Activated T-cell treated with anti-CD3 and anti-CD28 coated beads, Interleukin-2, amount 50 U/mL, for 4 hours (primary cell): ENCODE results near the gene MERTK. TPM values are rescaled to one million over a fixed set of nuclear protein-coding genes. Genes with fewer than 3 reads are reported as not detected.
A peak's percentile ranks its signal among the peaks of the same experiment; 100 is the strongest.
"Not testable (repeated sequence)": the region's sequence is repeated elsewhere in the genome, so short reads cannot be mapped to it uniquely, and the experiment has no call there.

Experiments
- ATAC-seq, 2 donors: fragments of 200-7000 bp; cut with Tn5 transposase; one replicate each; pipeline ENCODE4 v1.10.0; 2021
- DNase-seq: peaks from one replicate; pipeline ENCODE4 v3.0.0-alpha.2; 2020
- H3K27me3 Mint-ChIP-seq: one replicate; pipeline ENCODE4 v1.8.0; 2021; ENCODE audit warnings: low read depth, mixed read lengths
- H3K36me3 Mint-ChIP-seq: one replicate; pipeline ENCODE4 v1.8.0; 2022; ENCODE audit warnings: mixed read lengths; ENCODE audit not compliant: insufficient read depth
- H3K4me1 Mint-ChIP-seq: one replicate; pipeline ENCODE4 v1.8.0; 2021; ENCODE audit warnings: low read depth, mixed read lengths
- H3K4me3 Mint-ChIP-seq: one replicate; pipeline ENCODE4 v1.8.0; 2021; ENCODE audit warnings: mild to moderate bottlenecking, moderate library complexity, mixed read lengths
- H3K9me3 Mint-ChIP-seq: one replicate; pipeline ENCODE4 v1.8.0; 2021; ENCODE audit warnings: mixed read lengths
- total RNA-seq, 3 donors: library from RNA; stranded (reverse); gene quantifications; one replicate each; pipeline ENCODE4 v1.2.1, GENCODE V29; 2021

MERTK gene
- total RNA-seq, 3 donors from 2014 or later: 0.42 to 0.87 (median 0.63) TPM

DNA sequence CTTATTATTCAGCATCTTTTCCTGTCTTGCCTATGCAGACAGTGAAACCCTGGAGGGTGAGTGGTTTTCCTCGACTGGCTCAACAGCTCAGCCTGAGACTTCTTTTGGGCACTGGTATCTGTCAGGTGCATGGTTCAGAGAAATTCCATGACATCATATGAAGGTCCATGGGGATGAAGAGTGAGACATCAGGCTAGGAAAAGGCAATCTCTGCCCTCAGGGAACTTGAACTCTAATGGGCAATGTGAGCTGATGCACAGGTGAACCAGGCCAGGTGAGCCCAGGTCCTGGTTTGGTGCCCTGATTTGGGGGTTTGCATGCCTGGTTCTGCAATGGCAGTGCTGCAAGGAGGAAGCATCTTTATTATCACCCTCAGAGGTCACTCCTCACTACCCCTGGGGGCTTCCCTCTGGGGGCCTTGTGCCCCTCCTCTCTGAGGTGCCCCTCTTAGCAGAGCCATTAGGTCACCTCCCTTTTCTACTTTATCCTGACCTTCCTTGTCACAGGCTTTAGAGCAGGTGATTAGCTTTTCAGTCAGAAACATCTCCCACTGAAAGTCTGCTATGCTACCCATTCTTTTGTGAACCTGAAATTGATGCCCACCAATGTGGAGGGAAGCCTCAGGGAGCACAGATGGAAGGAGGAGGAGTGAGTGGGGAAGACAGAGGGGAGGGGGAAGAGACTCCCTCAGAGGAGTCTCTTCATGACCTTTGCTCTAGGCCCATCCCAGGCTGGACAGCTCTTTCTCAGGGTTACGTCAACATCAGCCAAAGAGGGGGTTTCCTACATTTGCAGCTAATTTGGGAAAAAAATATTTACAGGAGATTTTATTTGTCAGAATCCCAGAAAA, 47.3 kb downstream of the MERTK start:
- DNase-seq (no peak), ATAC-seq (no peak)
- H3K27me3 Mint-ChIP-seq: peaks cover 4% of the 10 kb centered on the region
- H3K4me3 Mint-ChIP-seq: no peak overlapping the region
- no peaks in the 10 kb centered on the region for H3K9me3 Mint-ChIP-seq
- H3K4me1 Mint-ChIP-seq: no peaks in the 10 kb centered on the region
- H3K36me3 Mint-ChIP-seq: no peaks in the 10 kb centered on the region

DNA sequence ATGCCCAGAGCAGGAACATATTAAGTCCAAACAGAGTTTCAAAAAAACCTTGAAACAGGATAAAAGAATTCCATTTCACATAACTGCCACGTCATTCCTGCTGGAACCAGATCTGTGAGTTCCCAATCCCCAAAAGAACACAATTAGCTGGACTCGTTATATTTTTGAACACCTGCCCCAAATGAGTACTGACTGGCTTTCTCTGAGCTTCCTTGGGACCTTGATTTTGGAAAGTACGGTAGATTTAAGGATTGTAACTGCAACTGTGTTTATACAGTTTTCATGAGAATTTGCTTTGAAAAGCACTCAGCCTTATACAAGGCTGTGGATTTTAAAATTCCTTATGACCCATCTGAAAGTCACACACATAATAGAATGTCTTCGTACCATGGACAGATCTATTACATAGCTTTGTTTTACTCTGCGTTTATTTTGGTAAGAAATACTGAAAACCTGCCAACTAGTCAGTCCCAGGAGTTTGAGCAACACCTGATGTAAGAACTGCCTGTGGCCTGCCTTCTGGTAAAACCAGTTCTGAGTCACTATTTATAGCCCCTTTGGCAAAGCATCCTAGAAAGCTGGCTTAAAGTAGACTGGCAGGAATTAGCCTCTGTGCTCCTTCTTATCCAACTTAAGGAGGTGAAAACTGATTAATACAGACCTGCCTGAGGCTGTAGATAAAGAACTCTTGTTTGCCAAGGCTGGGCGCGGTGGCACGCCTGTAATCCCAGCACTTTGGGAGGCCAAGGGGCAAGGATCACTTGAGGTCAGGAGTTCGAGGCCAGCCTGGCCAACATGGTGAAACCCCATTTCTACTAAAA, 48.1 kb downstream of the MERTK start:
- DNase-seq (no peak), ATAC-seq (no peak)
- Mint-ChIP-seq H3K9me3 (no peaks in the 10 kb centered on the region), H3K36me3 (no peaks in the 10 kb centered on the region), H3K4me3 (no peak overlapping the region), H3K27me3 (peaks cover 3% of the 10 kb centered on the region), H3K4me1 (no peaks in the 10 kb centered on the region)

DNA sequence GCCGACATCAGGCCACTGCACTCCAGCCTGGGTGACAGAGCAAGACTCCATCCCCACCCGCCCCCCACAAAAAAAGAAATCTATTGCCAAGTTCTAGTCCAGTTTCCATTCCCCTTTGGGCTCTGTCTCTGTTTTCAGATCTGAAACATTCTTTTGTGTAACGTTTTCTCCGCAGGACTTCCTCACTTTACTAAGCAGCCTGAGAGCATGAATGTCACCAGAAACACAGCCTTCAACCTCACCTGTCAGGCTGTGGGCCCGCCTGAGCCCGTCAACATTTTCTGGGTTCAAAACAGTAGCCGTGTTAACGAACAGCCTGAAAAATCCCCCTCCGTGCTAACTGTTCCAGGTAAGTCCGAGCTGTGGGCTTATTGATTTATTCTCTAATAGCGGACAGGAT, 48.8 kb downstream of the MERTK start:
- no peak for DNase-seq
- no peak overlapping the region for H3K4me3 Mint-ChIP-seq
- no peaks in the 10 kb centered on the region for H3K4me1 Mint-ChIP-seq
- ATAC-seq: no peak
- no peaks in the 10 kb centered on the region for H3K36me3 Mint-ChIP-seq
- no peaks in the 10 kb centered on the region for H3K9me3 Mint-ChIP-seq
- H3K27me3 Mint-ChIP-seq: no peaks in the 10 kb centered on the region

DNA sequence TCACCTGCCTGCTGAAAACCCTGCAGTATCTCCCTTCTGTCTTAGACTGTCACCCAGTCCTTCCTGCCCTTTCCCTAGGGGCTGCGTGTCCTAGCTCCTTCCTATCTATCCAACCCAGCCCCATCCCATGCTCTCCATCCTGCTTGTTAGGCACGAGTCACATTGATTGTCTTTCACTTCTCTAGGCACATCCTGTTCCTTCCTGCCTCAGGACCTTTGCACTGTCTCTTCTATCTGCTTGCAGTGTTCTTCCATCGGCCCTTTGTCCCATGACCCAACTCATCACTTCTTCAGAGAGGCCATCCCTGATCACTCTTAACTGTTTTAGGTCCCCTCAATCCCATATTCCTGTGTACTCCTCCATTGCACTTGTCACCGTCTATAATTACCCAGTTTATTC, 50.4 kb downstream of the MERTK start:
- ATAC-seq: no peak
- H3K9me3 Mint-ChIP-seq: no peaks in the 10 kb centered on the region
- H3K27me3 Mint-ChIP-seq: peaks cover 6% of the 10 kb centered on the region
- H3K4me1 Mint-ChIP-seq: no peaks in the 10 kb centered on the region
- H3K36me3 Mint-ChIP-seq: no peaks in the 10 kb centered on the region
- no peak overlapping the region for H3K4me3 Mint-ChIP-seq
- no peak for DNase-seq

DNA sequence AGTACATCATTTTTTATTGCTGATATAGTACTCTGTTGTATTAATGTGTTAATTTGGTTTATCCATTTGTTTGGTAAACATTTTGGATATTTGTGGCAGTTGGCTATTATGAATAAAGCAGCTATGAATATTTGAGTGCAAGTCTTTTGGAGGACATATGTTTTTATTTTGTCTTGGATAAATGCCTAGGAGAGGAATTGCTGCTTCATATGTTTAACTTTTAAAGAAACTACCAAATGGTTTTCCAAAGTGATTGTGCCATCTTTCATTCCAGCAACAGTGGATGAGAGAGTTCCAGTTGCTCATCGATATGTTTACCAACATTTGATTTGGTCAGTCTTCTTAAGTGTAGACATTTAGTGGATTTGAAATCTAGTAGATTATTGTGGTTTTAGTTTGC, 51.8 kb downstream of the MERTK start:
- peaks cover 9% of the 10 kb centered on the region for H3K27me3 Mint-ChIP-seq
- H3K4me3 Mint-ChIP-seq: no peak overlapping the region
- no peaks in the 10 kb centered on the region for H3K9me3 Mint-ChIP-seq
- ATAC-seq (no peak), DNase-seq (no peak)
- H3K36me3 Mint-ChIP-seq: no peaks in the 10 kb centered on the region
- no peaks in the 10 kb centered on the region for H3K4me1 Mint-ChIP-seq

DNA sequence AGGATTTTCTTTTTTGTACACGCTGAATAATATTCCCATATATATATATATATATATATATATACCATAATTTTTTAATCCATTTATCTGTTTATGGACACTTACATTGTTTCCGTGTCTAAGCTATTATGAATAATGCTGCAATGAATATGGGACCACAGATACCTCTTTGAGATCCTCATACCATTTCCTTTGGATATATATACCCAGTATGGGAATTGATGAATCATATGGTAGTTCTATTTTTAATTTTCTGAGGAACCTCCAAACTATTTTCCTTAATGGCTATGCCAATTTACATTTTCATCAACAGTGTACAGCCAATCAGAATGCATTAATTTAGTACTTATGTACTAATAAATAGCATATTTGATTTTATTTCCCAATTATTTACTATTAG, 53.1 kb downstream of the MERTK start:
- H3K4me3 Mint-ChIP-seq: no peak overlapping the region
- no peak for ATAC-seq
- no peaks in the 10 kb centered on the region for H3K36me3 Mint-ChIP-seq
- no peaks in the 10 kb centered on the region for H3K9me3 Mint-ChIP-seq
- H3K27me3 Mint-ChIP-seq: peaks cover 9% of the 10 kb centered on the region
- no peak for DNase-seq
- H3K4me1 Mint-ChIP-seq: no peaks in the 10 kb centered on the region

DNA sequence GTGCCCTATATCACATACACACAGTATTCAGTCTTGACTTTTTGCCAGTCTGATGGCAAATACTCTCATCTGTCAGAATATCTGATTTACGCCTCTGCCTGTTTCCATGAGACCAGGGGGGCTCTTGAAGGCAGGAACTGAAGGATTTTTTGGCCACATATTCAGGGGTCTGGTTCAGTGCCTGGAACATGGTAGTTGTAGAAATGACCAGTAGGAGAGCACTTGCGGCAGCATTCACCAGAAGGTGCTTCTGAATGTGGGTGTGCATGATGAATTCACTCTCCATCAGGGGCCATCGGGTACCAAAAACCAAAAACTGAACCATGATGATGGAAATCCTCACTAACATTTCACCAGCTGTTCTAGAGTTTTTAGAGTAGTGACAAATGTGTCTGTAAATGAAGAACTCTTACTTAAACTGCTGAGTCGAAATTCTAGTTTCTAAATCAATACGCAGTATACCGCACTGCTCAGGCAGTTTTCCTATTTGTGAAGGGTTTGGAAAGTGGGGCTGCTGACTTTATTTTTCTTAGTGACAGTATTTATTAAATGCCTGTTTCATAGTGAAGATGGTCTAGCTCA, 54.6 kb downstream of the MERTK start:
- ATAC-seq (peak in 1 of 2 donors; percentile 79), DNase-seq (no peak)
- no peaks in the 10 kb centered on the region for H3K4me1 Mint-ChIP-seq
- H3K36me3 Mint-ChIP-seq: no peaks in the 10 kb centered on the region
- H3K27me3 Mint-ChIP-seq: peaks cover 14% of the 10 kb centered on the region
- H3K4me3 Mint-ChIP-seq: no peak overlapping the region
- no peaks in the 10 kb centered on the region for H3K9me3 Mint-ChIP-seq

DNA sequence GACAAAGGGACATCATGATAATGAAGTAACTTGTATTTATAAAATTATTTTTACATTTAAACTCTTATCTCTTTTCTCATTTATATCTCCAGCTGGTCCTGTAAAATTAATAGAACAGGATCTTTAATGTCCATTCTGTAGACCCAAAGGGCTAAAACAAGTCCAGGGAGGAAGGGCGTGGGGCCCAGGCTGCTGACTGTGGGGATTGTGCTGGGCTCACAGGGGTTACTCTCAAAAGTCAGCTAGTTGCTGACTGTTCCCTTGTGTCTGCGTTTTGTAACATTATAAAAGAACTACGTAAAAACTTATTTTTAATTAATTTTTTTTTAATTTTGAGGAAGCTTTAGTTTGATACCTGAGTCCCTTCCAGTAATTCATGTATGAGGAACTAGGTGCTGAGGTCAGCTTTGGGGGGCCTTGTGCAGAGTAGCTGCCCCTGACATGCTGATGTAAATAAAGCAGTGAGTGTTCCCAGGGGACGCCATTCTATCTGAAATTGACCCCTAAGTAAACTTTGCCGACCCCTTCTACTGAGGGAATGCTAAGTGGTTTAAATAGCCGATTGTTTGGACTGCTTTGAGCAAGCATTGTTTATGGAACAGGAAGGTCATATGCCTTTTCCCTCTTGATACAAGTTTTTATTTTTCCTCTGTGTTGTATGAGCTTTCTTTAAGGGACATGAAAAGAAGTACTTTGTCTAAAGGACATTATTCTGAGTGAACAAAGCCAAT, 56.4 kb downstream of the MERTK start:
- Mint-ChIP-seq H3K4me3 (no peak overlapping the region), H3K27me3 (peaks cover 14% of the 10 kb centered on the region), H3K9me3 (no peaks in the 10 kb centered on the region), H3K36me3 (no peaks in the 10 kb centered on the region), H3K4me1 (no peaks in the 10 kb centered on the region)
- no peak for DNase-seq
- ATAC-seq: no peak

DNA sequence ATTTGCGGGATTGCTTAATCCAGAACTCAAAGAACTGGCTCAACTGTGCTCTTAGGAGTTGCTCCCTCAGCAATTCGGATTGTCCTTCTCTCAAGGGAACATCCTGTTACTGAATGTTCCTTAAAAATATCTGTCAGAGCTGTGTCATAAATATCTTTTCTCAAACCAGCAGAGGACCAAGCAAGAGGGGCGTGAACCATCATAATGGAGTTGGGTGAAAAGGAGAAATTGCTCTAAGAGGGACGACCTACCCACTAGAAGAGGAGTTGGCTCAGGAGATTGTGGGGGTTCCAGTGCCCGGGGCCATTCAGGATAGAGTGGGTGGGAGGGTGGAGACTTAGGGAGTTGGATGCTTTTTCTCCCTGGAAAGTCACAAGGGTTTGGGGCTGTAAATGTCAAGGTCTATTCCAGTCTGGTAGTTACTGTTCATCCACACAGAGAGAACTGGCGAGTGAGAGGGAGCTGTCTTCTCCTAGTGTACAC, 59.5 kb downstream of the MERTK start:
- H3K9me3 Mint-ChIP-seq: no peaks in the 10 kb centered on the region
- no peak for ATAC-seq
- no peaks in the 10 kb centered on the region for H3K4me1 Mint-ChIP-seq
- peaks cover 14% of the 10 kb centered on the region for H3K27me3 Mint-ChIP-seq
- no peaks in the 10 kb centered on the region for H3K36me3 Mint-ChIP-seq
- H3K4me3 Mint-ChIP-seq: no peak overlapping the region
- DNase-seq: no peak

DNA sequence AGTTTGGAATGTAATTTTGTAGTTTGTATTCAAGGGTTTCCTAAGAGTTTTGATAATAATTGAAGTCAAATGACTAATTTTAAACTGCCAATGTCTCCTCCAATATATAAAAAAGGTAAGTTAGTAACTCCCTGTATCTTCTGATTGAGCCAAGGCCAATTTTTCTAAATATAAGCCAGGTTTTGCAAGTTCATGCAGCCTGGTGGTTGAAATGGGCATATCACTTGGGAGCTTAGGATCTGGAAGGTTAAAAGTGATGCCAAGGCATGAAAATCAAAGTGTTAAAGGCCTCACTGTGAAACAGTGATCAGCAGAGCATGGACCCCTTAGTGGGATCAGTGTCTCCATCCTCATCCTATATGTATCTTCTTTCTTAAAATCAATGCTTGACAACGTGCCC, 60.5 kb downstream of the MERTK start:
- Mint-ChIP-seq H3K4me3 (no peak overlapping the region), H3K27me3 (peaks cover 7% of the 10 kb centered on the region), H3K4me1 (no peaks in the 10 kb centered on the region), H3K9me3 (no peaks in the 10 kb centered on the region), H3K36me3 (no peaks in the 10 kb centered on the region)
- ATAC-seq (no peak), DNase-seq (no peak)

DNA sequence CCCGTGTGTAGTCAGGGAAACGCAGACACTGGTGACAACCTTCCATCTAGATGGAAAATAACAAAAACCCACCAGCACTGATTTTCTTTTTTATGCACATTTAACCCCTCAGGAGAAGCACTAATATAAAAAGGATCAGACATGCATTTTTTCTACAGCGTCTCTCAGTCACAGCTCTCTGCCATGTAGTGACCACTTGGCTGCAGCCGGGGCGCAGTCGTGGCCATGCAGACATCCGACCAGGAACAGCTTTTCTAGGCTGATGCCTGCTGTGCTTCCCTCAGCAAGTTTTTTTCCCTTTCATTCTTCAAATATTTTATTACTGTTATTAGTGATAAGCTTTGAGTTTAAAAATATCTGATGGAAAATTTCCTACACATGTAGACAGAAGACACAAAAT, 63.3 kb downstream of the MERTK start:
- H3K4me1 Mint-ChIP-seq: no peaks in the 10 kb centered on the region
- ATAC-seq: no peak
- H3K27me3 Mint-ChIP-seq: peaks cover 4% of the 10 kb centered on the region
- H3K36me3 Mint-ChIP-seq: no peaks in the 10 kb centered on the region
- H3K4me3 Mint-ChIP-seq: no peak overlapping the region
- DNase-seq: no peak
- no peaks in the 10 kb centered on the region for H3K9me3 Mint-ChIP-seq

DNA sequence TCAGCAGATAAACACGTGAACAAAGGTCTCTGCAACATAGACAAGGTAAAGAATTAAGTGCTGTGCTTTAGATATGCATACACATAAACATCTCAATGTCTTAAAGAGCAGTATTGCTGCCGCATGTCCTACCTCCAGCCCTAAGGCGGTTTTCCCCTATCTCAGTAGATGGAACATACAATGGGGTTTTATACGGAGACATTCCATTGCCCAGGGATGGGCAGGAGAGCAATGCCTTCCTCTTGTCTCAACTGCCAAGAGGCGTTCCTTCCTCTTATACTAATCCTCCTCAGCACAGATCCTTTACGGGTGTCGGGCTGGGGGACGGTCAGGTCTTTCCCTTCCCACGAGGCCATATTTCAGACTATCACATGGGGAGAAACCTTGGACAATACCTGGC, 64.7 kb downstream of the MERTK start:
- ATAC-seq, H3K36me3 Mint-ChIP-seq, H3K4me3 Mint-ChIP-seq, H3K9me3 Mint-ChIP-seq, DNase-seq, H3K4me1 Mint-ChIP-seq, H3K27me3 Mint-ChIP-seq: not testable (repeated sequence)

DNA sequence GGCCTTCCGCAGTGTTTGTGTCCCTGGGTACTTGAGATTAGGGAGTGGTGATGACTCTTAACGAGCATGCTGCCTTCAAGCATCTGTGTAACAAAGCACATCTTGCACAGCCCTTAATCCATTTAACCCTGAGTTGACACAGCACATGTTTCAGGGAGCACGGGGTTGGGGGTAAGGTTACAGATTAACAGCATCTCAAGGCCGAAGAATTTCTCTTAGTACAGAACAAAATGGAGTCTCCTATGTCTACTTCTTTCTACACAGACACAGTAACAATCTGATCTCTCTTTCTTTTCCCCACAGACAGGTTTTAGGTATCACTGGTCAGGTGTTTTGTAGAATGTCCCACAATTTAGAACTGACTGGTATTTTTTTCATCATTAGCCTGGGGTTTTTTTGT, 65.1 kb downstream of the MERTK start:
- H3K27me3 Mint-ChIP-seq, H3K4me3 Mint-ChIP-seq, DNase-seq, H3K4me1 Mint-ChIP-seq, H3K9me3 Mint-ChIP-seq, ATAC-seq, H3K36me3 Mint-ChIP-seq: not testable (repeated sequence)

DNA sequence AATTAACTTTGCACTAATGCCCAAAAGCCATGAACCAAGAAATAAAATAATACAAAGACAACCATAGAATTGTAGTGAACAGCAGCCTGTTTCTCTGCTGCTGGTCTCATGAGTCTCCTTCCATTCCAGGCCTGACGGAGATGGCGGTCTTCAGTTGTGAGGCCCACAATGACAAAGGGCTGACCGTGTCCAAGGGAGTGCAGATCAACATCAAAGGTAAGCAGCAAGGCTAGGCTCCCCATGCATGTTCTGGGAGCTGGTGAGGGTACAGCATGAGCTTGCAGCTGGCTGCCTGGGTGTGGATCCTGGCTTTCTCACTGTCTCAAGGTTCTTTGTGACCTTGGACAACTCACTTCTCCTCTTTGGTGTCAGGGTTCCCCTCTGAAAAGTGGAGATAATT, 66.7 kb downstream of the MERTK start:
- H3K27me3 Mint-ChIP-seq: no peaks in the 10 kb centered on the region
- no peaks in the 10 kb centered on the region for H3K4me1 Mint-ChIP-seq
- H3K36me3 Mint-ChIP-seq: no peaks in the 10 kb centered on the region
- no peaks in the 10 kb centered on the region for H3K9me3 Mint-ChIP-seq
- no peak for ATAC-seq
- no peak for DNase-seq
- H3K4me3 Mint-ChIP-seq: no peak overlapping the region
